CD4-positive, CD25-positive, alpha-beta regulatory T cell (primary cell): Measurements from ENCODE around the gene RIPK4. TPM values are rescaled to one million over a fixed set of nuclear protein-coding genes. Genes with fewer than 3 reads are reported as not detected.

Experiments
- ATAC-seq, 2 donors: fragments of 150-1000 bp; cut with Tn5 transposase; one replicate each; pipeline ENCODE4 v1.10.0; 2021; ENCODE audit warnings: low read depth in 2 of 2, moderate number of reproducible peaks in 2 of 2, moderate library complexity in 1 of 2
- DNase-seq, 3 donors: peaks; one replicate each; pipeline versions ENCODE4 v3.0.0 to v3.0.0-alpha.2; 2012 to 2022; ENCODE audit warnings: mixed read lengths in 1 of 3
- H3K27ac ChIP-seq: one replicate; pipeline ENCODE4 v1.7.0; 2013; ENCODE audit warnings: mild to moderate bottlenecking, low read length; ENCODE audit not compliant: insufficient read depth, poor library complexity, severe bottlenecking
- H3K27me3 ChIP-seq: one replicate; pipeline ENCODE4 v1.7.0; 2013; ENCODE audit warnings: low read length; ENCODE audit not compliant: control insufficient read depth, insufficient read depth
- H3K36me3 ChIP-seq: one replicate; pipeline ENCODE4 v1.7.0; 2013; ENCODE audit warnings: mild to moderate bottlenecking, low read length, moderate library complexity; ENCODE audit not compliant: control insufficient read depth, insufficient read depth
- H3K4me1 ChIP-seq: 2 replicates; pipeline ENCODE4 v1.7.0; 2013; ENCODE audit warnings: mild to moderate bottlenecking, low read length; ENCODE audit not compliant: insufficient read depth, control insufficient read depth, poor library complexity, severe bottlenecking
- H3K4me3 ChIP-seq: one replicate; pipeline ENCODE4 v1.7.0; 2013; ENCODE audit warnings: low read depth, mild to moderate bottlenecking, low read length, moderate library complexity
- H3K9me3 ChIP-seq, 2 experiments: 1 replicate in 1 of 2; 2 replicates in 1 of 2; pipeline ENCODE4 v1.7.0; 2013; ENCODE audit warnings: low read length in 2 of 2, mild to moderate bottlenecking in 1 of 2, moderate library complexity in 1 of 2; ENCODE audit not compliant: control insufficient read depth in 2 of 2
- H3K27ac Mint-ChIP-seq, 3 donors: one replicate each; pipeline ENCODE4 v1.8.0; 2020 to 2022; ENCODE audit warnings: mild to moderate bottlenecking in 3 of 3, mixed read lengths in 3 of 3, moderate library complexity in 2 of 3
- H3K27me3 Mint-ChIP-seq: one replicate; pipeline ENCODE4 v1.8.0; 2022; ENCODE audit warnings: mild to moderate bottlenecking, mixed read lengths
- H3K36me3 Mint-ChIP-seq: one replicate; pipeline ENCODE4 v1.8.0; 2020; ENCODE audit warnings: mixed read lengths
- H3K4me1 Mint-ChIP-seq, 4 donors: one replicate each; pipeline ENCODE4 v1.8.0; 2020 to 2022; ENCODE audit warnings: mixed read lengths in 4 of 4, mild to moderate bottlenecking in 1 of 4
- H3K4me3 Mint-ChIP-seq, 4 donors: one replicate each; pipeline ENCODE4 v1.8.0; 2020 to 2022; ENCODE audit warnings: mild to moderate bottlenecking in 4 of 4, mixed read lengths in 4 of 4, moderate library complexity in 3 of 4
- H3K9me3 Mint-ChIP-seq, 7 donors: one replicate each; pipeline ENCODE4 v1.8.0; 2020 to 2022; ENCODE audit warnings: mixed read lengths in 7 of 7, mild to moderate bottlenecking in 3 of 7, moderate library complexity in 2 of 7
- polyA plus RNA-seq, 4 donors: library from polyadenylated mRNA; unstranded; fragments of 300-500 nt; fragmentation: Illumina TruSeq; gene quantifications; one replicate each; pipeline ENCODE4 v1.2.3, GENCODE V29; 2021
- total RNA-seq: library from RNA; stranded (reverse); gene quantifications from one replicate; pipeline ENCODE4 v1.2.3, GENCODE V29; 2022

The RIPK4 gene
- total and polyA plus RNA-seq, 5 donors from 2014 or later = 0.39 to 0.52 (median 0.41) TPM; not detected in 2

GRCh38 chr21:41747943-41748738, 18.7 kb downstream of the RIPK4 start:
- no peak for DNase-seq

GRCh38 chr21:41746744-41747006, 20.2 kb downstream of the RIPK4 start:
- no peak for DNase-seq
- Mint-ChIP-seq H3K4me1 (no peaks in the 10 kb centered on the region), H3K27ac (no peak overlapping the region), H3K36me3 (peaks cover 4% of the 10 kb centered on the region), H3K4me3 (no peak overlapping the region), H3K9me3 (peaks cover 0 to 3% (median 0%) of the 10 kb centered on the region in 7 donors), H3K27me3 (peaks cover 7% of the 10 kb centered on the region)
- Histone ChIP-seq H3K4me3 (no peak overlapping the region), H3K27ac (no peak overlapping the region), H3K4me1 (no peaks in the 10 kb centered on the region), H3K36me3 (no peaks in the 10 kb centered on the region), H3K27me3 (peaks cover 2% of the 10 kb centered on the region), H3K9me3 (no peaks in the 10 kb centered on the region)
- ATAC-seq = no peak

More at GRCh38 chr21:41747943-41748738, 18.7 kb downstream of the RIPK4 start:
- H3K27ac ChIP-seq = no peak overlapping the region
- no peak overlapping the region for H3K4me3 ChIP-seq
- peaks cover 7% of the 10 kb centered on the region for H3K27me3 Mint-ChIP-seq
- H3K36me3 ChIP-seq = no peaks in the 10 kb centered on the region
- H3K36me3 Mint-ChIP-seq = no peaks in the 10 kb centered on the region
- no peaks in the 10 kb centered on the region for H3K4me1 ChIP-seq
- no peaks in the 10 kb centered on the region for H3K4me1 Mint-ChIP-seq
- H3K27me3 ChIP-seq = peaks cover 2% of the 10 kb centered on the region
- no peak for ATAC-seq
- no peak overlapping the region for H3K4me3 Mint-ChIP-seq
- H3K9me3 ChIP-seq = no peaks in the 10 kb centered on the region
- H3K27ac Mint-ChIP-seq = no peak overlapping the region
- peaks cover 0 to 3% (median 0%) of the 10 kb centered on the region in 7 donors for H3K9me3 Mint-ChIP-seq

- H3K27me3 Mint-ChIP-seq = peaks cover 2% of the 10 kb centered on the region
Measured at GRCh38 chr21:41745971-41746743, 20.7 kb downstream of the RIPK4 start.

DNA sequence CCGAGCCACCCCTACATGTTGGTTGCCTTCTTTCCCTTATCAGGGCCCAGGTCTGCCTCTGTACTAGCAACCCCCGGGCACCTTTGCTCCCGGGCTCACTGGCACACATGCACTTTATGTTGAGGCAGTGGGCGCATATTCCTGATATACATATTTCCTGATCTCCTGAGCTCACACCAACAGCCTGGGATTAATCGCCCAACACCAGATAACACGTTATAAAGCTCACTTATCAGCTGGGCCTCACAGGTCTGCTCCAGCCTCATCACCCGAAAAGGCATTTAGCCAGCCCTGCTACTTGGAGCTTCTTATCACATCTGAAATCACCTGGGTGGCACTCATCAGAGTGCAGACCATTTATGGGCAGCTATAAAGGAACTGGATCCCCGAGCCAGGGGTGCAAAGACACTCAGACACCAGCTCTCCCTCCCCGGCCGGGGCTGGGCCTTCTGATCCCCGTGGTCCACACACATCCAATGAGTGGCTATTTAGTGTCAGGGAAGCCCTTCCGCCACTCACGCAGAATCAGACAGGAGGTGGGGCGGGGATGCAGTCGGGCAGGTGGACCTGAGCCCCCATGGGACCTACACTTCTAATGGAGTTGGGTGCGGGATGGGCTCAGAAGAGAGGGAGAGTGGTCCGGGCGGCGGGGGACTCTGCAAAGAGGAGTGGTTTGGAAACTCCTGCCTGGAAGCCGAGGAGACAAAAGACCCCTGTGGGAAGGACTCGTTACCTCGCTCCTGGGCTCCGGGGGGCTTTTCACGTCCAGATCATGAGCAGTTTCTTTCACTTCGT, 21.6 kb downstream of the RIPK4 start:
- H3K36me3 ChIP-seq = no peaks in the 10 kb centered on the region
- no peaks in the 10 kb centered on the region for H3K9me3 ChIP-seq
- no peak for DNase-seq
- no peak overlapping the region for H3K27ac ChIP-seq
- peaks cover 0 to 3% (median 0%) of the 10 kb centered on the region in 7 donors for H3K9me3 Mint-ChIP-seq
- peaks cover 4% of the 10 kb centered on the region for H3K36me3 Mint-ChIP-seq
- no peak overlapping the region for H3K4me3 ChIP-seq
- ATAC-seq = no peak
- no peaks in the 10 kb centered on the region for H3K27me3 Mint-ChIP-seq
- no peak overlapping the region for H3K4me3 Mint-ChIP-seq
- H3K4me1 Mint-ChIP-seq = no peaks in the 10 kb centered on the region
- no peaks in the 10 kb centered on the region for H3K4me1 ChIP-seq
- no peak overlapping the region for H3K27ac Mint-ChIP-seq
- peaks cover 2% of the 10 kb centered on the region for H3K27me3 ChIP-seq

More at GRCh38 chr21:41745971-41746743, 20.7 kb downstream of the RIPK4 start:
- no peaks in the 10 kb centered on the region for H3K4me1 ChIP-seq
- H3K27ac ChIP-seq = no peak overlapping the region
- H3K9me3 ChIP-seq = no peaks in the 10 kb centered on the region
- no peak for ATAC-seq
- Mint-ChIP-seq H3K9me3 (peaks cover 0 to 3% (median 0%) of the 10 kb centered on the region in 7 donors), H3K36me3 (peaks cover 4% of the 10 kb centered on the region), H3K4me3 (no peak overlapping the region), H3K27ac (no peak overlapping the region), H3K4me1 (no peaks in the 10 kb centered on the region)
- peaks cover 2% of the 10 kb centered on the region for H3K27me3 ChIP-seq
- no peak overlapping the region for H3K4me3 ChIP-seq
- DNase-seq = no peak
- H3K36me3 ChIP-seq = no peaks in the 10 kb centered on the region

DNA sequence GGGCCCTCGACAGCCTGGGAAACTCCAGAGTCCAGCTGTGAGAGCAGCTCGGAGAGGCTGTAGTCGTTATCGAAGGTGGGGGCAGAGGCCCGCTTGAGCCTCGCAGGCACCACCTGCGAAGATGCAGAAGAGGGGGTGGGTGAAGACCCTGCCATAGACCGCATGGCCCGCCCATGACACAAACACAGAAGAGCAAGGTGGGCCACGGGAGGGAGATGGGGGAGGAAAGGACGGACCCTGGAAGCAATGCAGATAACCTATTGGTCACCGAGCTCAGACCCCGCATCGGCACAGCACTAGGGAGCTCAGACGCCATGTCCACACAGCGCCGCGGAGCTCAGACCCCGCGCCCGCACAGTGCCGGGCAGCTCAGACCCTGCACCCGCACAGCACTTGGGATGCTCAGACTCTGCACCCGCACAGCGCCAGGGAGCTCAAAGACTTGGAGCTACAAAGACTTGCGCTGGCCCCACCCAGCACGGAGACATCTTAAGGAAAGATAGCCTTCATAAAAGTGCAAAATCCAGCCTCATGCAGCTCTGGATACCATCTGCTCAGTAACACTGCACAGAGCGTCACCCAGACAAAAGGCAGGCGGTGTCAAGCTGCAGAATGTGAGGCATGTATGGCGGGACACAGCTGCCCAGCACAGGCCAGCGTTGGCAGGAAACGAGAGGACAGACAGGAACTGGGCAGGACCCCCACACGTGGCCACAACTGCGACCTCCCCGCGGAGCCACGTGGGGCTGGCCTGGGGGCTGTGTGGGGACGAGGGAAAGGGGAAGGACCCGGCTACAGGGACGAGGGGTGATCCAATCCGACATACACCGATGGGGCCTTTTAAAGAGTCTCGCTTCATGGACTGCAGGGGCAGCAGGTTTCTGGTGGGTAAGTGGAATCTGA, 22.6 kb downstream of the RIPK4 start:
- Mint-ChIP-seq H3K27me3 (no peaks in the 10 kb centered on the region), H3K4me1 (no peaks in the 10 kb centered on the region), H3K36me3 (peaks cover 4% of the 10 kb centered on the region), H3K9me3 (peaks cover 0 to 3% (median 0%) of the 10 kb centered on the region in 7 donors), H3K27ac (no peak overlapping the region), H3K4me3 (no peak overlapping the region)
- no peak for DNase-seq
- H3K27me3 ChIP-seq = no peaks in the 10 kb centered on the region
- no peaks in the 10 kb centered on the region for H3K4me1 ChIP-seq
- no peaks in the 10 kb centered on the region for H3K36me3 ChIP-seq
- H3K9me3 ChIP-seq = no peaks in the 10 kb centered on the region
- H3K4me3 ChIP-seq = no peak overlapping the region
- H3K27ac ChIP-seq = no peak overlapping the region
- no peak for ATAC-seq

- no peak for ATAC-seq
- H3K27ac Mint-ChIP-seq = no peak overlapping the region
- H3K4me3 ChIP-seq = no peak overlapping the region
Measured at GRCh38 chr21:41743321-41744027, 23.4 kb downstream of the RIPK4 start.

More at GRCh38 chr21:41743321-41744027, 23.4 kb downstream of the RIPK4 start:
- no peak for DNase-seq
- no peaks in the 10 kb centered on the region for H3K4me1 ChIP-seq
- Mint-ChIP-seq H3K4me3 (no peak overlapping the region), H3K36me3 (peaks cover 4% of the 10 kb centered on the region), H3K9me3 (peaks cover 0 to 3% (median 0%) of the 10 kb centered on the region in 7 donors), H3K27me3 (no peaks in the 10 kb centered on the region), H3K4me1 (no peaks in the 10 kb centered on the region)
- no peak overlapping the region for H3K27ac ChIP-seq
- no peaks in the 10 kb centered on the region for H3K9me3 ChIP-seq
- no peaks in the 10 kb centered on the region for H3K27me3 ChIP-seq
- no peaks in the 10 kb centered on the region for H3K36me3 ChIP-seq
